ENCODE results near the gene RSPO3. TPM values are rescaled to one million over a fixed set of nuclear protein-coding genes. Genes with fewer than 3 reads are reported as not detected.

RSPO3 gene
- not detected in 2 replicates for total RNA-seq

GRCh38 chr6:127118298-127119101, at the start of gene RSPO3:
RSPO3 (plus strand) TSS chr6:127118671; CDS start chr6:127119193, 522 bp downstream.

Other genes with a start within 250 kb of the RSPO3 start
- gene RNF146, start 148.2 kb downstream of the RSPO3 start, total RNA-seq = 13.3 and 16.4 TPM in 2 replicates
- 31.9 and 55.5 TPM in 2 replicates for gene ECHDC1, start 224.9 kb downstream of the RSPO3 start, total RNA-seq